ENCODE data around the gene RNF208. TPM values are rescaled to one million over a fixed set of nuclear protein-coding genes. Genes with fewer than 3 reads are reported as not detected.

RNF208 gene
- total and polyA plus RNA-seq, 9 of the 15 experiments (the other 6 are each of a cell fraction or from before 2014, with no cell fraction given): 0.15 to 6.9 (median 0.50) TPM; not detected in 2

DNA sequence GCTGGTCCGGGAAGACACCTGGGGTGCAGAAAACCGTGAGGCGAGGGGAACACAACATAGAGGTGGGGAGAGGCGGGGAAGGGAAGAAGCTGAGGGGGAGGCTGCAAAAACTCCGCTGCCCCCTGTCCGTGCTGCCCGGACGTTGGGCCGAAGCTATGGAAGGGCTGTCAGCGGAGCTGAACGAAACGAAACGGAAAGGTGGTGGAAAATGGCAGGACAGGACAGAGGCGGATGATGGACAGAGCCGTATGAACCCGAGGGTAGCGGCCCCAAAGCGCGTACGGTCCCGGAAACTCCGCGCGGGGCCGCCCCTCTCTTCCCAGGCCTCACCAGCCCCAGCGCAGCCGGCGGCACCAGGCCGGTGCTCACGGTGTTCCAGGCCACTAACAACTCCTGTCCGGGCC is 34.0 kb downstream of the RNF208 start:
- intact Hi-C loops (cut with micrococcal nuclease): loop anchor here (1.0 kb wide), 1 partner anchor 39 kb away; the partner anchor contains the start of gene RNF224
- Histone ChIP-seq H3K4me3 (peak overlapping the region; percentile 98), H3K9me3 (replicated peaks; ENCODE audit: control insufficient read depth, insufficient read depth, low read depth, low read length) (no peaks in the 10 kb centered on the region), H3K9ac (ENCODE audit: insufficient read depth in 1 of 2, low read depth in 2 of 2, low read length in 2 of 2) (peak overlapping the region; percentile 93 to 96), H3K27me3 (ENCODE audit: control insufficient read depth in 2 of 2, insufficient read depth in 2 of 2, low read length in 2 of 2) (no peaks in the 10 kb centered on the region), H3K9me1 (ENCODE audit: control insufficient read depth, insufficient read depth, low read length) (no peaks in the 10 kb centered on the region), H3K4me1 (replicated peaks in 1 of 2; ENCODE audit: control insufficient read depth in 2 of 2, insufficient read depth in 2 of 2, low read length in 2 of 2) (peaks cover 20 to 90% of the 10 kb centered on the region in 2 experiments), H3K27ac (ENCODE audit: extremely low read depth, low read depth, low read length) (peak overlapping the region; percentile 94), H3K36me3 (ENCODE audit: control insufficient read depth, insufficient read depth, low read length) (peaks cover 70% of the 10 kb centered on the region; the same call in 2 of the 3 replicates), H3K4me2 (ENCODE audit: insufficient read depth, low read length) (peak overlapping the region; percentile 98), H2AFZ (ENCODE audit: low read depth, low read length) (peak overlapping the region; percentile 87), H4K20me1 (replicated peaks; ENCODE audit: control insufficient read depth, insufficient read depth, low read length) (peaks cover 8% of the 10 kb centered on the region), H3K79me2 (ENCODE audit: control insufficient read depth, insufficient read depth, low read length) (peaks cover 43% of the 10 kb centered on the region)
- 1% methylated on average over 28 of the region's 31 CpGs for WGBS (ENCODE audit: insufficient coverage, low coverage, missing lambda C conversion rate)
- BruUV-seq (replicated peaks): TSS peak; percentile 85
- DNase-seq (ENCODE audit: extremely low read depth in 1 of 4, low spot score in 3 of 4) (no peak), ATAC-seq (peak; percentile 4), FAIRE-seq (no peak)
- POLR2A ChIA-PET: interaction anchor here (0.5 to 6.7 kb wide), 11 partner anchors 9 to 375 kb away, joined by 3 to 56 read pairs (median 6); partner anchors contain the start of genes NDOR1, NRARP, RNF224 and TMEM203
- CTCF ChIA-PET (ENCODE audit: low intra/inter-chr PET ratio): interaction anchor here (0.6 to 2.5 kb wide), 3 partner anchors 40 to 139 kb away, joined by 3 to 19 read pairs (median 4); partner anchors contain the start of gene RNF224
- in situ Hi-C loops (cut with MboI): loop anchor here (5.0 kb wide), 1 partner anchor 39 kb away; the partner anchor contains the start of genes CYSRT1 and RNF224
- TF ChIP-seq, protein P1, sequence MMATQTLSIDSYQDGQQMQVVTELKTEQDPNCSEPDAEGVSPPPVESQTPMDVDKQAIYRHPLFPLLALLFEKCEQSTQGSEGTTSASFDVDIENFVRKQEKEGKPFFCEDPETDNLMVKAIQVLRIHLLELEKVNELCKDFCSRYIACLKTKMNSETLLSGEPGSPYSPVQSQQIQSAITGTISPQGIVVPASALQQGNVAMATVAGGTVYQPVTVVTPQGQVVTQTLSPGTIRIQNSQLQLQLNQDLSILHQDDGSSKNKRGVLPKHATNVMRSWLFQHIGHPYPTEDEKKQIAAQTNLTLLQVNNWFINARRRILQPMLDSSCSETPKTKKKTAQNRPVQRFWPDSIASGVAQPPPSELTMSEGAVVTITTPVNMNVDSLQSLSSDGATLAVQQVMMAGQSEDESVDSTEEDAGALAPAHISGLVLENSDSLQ (IDR thresholded peaks at IDR 0.05): peak; percentile 37; the same call in 1 of the 2 replicates
- TF ChIP-seq MYNN (IDR thresholded peaks at IDR 0.05): no peak
- TF ChIP-seq MYNN (CRISPR knock-in tag; IDR thresholded peaks at IDR 0.05): no peak
- TF ChIP-seq, protein P2, sequence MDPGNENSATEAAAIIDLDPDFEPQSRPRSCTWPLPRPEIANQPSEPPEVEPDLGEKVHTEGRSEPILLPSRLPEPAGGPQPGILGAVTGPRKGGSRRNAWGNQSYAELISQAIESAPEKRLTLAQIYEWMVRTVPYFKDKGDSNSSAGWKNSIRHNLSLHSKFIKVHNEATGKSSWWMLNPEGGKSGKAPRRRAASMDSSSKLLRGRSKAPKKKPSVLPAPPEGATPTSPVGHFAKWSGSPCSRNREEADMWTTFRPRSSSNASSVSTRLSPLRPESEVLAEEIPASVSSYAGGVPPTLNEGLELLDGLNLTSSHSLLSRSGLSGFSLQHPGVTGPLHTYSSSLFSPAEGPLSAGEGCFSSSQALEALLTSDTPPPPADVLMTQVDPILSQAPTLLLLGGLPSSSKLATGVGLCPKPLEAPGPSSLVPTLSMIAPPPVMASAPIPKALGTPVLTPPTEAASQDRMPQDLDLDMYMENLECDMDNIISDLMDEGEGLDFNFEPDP (CRISPR knock-in tag; IDR thresholded peaks at IDR 0.05): peak; percentile 78; the same call in 1 of the 2 replicates
- TF ChIP-seq SAP30 (IDR thresholded peaks at IDR 0.05; ENCODE audit: borderline replicate concordance, insufficient read depth, low read depth, low read length, poor library complexity, severe bottlenecking): peak; percentile 84
- no peak for TF ChIP-seq ZNF780A (CRISPR knock-in tag; IDR thresholded peaks at IDR 0.05)
- TF ChIP-seq, protein P3, sequence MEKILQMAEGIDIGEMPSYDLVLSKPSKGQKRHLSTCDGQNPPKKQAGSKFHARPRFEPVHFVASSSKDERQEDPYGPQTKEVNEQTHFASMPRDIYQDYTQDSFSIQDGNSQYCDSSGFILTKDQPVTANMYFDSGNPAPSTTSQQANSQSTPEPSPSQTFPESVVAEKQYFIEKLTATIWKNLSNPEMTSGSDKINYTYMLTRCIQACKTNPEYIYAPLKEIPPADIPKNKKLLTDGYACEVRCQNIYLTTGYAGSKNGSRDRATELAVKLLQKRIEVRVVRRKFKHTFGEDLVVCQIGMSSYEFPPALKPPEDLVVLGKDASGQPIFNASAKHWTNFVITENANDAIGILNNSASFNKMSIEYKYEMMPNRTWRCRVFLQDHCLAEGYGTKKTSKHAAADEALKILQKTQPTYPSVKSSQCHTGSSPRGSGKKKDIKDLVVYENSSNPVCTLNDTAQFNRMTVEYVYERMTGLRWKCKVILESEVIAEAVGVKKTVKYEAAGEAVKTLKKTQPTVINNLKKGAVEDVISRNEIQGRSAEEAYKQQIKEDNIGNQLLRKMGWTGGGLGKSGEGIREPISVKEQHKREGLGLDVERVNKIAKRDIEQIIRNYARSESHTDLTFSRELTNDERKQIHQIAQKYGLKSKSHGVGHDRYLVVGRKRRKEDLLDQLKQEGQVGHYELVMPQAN (IDR thresholded peaks at IDR 0.05; ENCODE audit: borderline replicate concordance): peak; percentile 92
- TF ChIP-seq MYC (IDR thresholded peaks at IDR 0.05; ENCODE audit: low read depth, low read length): no peak
- peak; percentile 36; the same call in 1 of the 2 replicates for TF ChIP-seq MYC (CRISPR knock-in tag; IDR thresholded peaks at IDR 0.05; ENCODE audit: borderline replicate concordance, low read depth)
- no peak for TF ChIP-seq TCF7 (IDR thresholded peaks at IDR 0.05; ENCODE audit: borderline replicate concordance)
- no peak for TF ChIP-seq KAT8 (IDR thresholded peaks at IDR 0.05; ENCODE audit: low read depth)
- TF ChIP-seq RNF2 (IDR thresholded peaks at IDR 0.05): no peak
- no peak for TF ChIP-seq GABPB2 (CRISPR knock-in tag; conservative IDR thresholded peaks at IDR 0.05)
- no peak for TF ChIP-seq SETDB1 (IDR thresholded peaks at IDR 0.05; ENCODE audit: low read length)
- TF ChIP-seq CCNT2 (IDR thresholded peaks at IDR 0.05; ENCODE audit: borderline replicate concordance, extremely low read depth, insufficient read length, low read depth, low read length): no peak
- TF ChIP-seq, protein P4, sequence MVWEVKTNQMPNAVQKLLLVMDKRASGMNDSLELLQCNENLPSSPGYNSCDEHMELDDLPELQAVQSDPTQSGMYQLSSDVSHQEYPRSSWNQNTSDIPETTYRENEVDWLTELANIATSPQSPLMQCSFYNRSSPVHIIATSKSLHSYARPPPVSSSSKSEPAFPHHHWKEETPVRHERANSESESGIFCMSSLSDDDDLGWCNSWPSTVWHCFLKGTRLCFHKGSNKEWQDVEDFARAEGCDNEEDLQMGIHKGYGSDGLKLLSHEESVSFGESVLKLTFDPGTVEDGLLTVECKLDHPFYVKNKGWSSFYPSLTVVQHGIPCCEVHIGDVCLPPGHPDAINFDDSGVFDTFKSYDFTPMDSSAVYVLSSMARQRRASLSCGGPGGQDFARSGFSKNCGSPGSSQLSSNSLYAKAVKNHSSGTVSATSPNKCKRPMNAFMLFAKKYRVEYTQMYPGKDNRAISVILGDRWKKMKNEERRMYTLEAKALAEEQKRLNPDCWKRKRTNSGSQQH (CRISPR knock-in tag; IDR thresholded peaks at IDR 0.05): 0 out of 2 replicates have a peak, but pooled peaks have one; percentile 44
- peak; percentile 86 for TF ChIP-seq PHF8 (IDR thresholded peaks at IDR 0.05; ENCODE audit: borderline replicate concordance, low read length)

Data from K562 (cell line).